ENCODE data around the gene WAPL.

Gene WAPL

DNA sequence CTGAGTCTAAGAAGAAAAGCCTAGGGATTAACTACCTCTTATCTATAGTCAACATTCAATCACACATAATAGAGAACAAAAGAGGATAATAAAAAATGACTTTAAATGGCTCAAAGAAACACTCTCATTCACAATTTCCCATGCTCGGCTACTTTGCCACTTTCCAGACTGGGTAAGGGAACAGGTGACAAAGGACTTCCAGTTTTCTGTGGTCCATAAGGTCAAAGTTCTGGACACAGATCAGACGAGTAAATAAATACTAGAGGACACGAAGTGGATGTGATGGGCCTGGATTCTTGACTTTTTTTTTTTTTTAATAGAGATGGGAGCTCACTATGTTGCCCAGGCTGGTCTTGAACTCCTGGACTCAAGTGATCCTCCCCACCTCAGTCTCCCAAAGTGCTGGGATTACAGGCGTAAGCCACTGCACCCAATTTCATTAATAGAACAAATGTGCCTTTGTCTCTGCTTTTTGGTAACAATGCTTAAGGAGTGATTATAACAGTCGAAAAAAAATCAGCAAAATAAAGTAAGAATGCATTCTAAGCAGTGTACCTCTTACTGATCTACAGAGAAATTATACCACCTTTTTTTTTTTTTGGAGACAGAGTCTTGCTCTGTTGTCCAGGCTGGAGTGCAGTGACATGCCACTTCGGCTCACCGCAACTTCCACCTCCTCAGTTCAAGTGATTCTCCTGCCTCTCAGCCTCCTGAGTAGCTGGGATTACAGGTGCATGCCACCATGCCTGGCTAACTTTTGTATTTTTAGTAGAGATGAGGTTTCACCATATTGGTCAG, 70.6 kb downstream of the WAPL start:
- DNase-seq: no peak

DNA sequence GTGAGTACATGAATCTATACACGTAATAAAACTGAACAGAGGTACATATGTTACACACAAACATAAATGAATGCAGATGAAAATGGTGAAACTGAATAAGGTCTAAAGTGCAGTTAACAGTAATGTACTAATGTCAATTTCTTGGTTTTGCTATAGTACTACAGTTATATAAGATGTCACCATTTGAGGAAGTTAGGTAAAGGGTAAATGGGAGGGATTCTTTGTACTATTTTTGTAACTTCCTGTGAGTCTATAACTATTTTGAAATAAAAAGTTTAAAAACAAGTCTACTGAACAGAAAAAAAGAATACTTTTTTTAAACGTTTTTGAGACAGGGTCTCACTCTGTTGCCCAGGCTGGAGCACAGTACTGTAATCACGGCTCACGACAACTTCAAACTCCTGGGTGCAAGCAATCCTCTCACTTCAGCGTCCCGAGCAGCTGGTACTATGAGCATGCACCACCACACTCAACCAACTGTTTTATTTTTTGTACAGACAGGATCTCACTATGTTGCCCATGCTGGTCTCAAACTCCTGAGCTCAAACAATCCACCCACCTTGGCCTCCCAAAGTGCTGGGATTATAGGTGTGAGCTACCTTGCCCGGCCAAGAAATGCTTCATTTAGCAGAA, 71.5 kb downstream of the WAPL start:
- no peak for DNase-seq

DNA sequence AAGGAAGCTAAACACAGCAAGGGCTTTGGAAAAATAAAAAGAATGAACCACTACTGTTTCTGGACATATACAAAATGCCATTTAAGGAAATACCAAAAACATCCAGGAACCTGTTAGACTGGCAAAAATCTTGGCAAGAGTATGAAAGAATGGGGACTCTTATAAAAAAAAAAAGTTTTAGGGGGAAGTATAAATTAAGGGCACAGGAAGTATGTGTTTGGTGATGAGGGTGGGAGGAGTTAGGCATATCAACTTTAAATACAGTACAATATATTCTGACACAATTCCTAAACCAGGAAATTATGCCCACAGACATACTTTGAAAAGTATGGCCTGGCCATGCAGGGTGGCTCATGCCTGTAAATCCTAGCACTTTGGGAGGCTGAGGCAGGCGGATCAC, 74.2 kb downstream of the WAPL start:
- no peak for DNase-seq

GRCh38 chr10:86446987-86447386, 74.6 kb downstream of the WAPL start:
- DNase-seq: no peak

GRCh38 chr10:86446440-86446839, 75.2 kb downstream of the WAPL start:
- DNase-seq: no peak

DNA sequence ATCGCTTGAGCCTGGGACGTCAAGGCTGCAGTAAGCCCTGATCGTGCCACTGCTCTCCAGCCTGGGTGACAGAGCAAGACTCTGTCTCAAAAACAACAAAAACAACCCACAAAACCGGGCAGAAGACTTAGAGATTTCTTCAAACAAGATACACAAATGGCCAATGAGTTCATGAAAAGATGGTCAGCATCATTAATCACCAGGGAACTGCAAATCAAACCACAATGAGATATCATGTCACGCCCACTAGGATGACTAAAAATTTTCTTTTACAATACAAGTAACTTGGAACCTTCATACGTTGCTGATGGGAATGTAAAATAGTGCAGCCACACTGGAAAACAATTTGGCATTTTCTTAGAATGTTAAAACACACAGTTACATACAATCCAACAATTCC, 77.7 kb downstream of the WAPL start:
- DNase-seq: no peak

GRCh38 chr10:86443069-86443468, 78.5 kb downstream of the WAPL start:
- no peak for DNase-seq

DNA sequence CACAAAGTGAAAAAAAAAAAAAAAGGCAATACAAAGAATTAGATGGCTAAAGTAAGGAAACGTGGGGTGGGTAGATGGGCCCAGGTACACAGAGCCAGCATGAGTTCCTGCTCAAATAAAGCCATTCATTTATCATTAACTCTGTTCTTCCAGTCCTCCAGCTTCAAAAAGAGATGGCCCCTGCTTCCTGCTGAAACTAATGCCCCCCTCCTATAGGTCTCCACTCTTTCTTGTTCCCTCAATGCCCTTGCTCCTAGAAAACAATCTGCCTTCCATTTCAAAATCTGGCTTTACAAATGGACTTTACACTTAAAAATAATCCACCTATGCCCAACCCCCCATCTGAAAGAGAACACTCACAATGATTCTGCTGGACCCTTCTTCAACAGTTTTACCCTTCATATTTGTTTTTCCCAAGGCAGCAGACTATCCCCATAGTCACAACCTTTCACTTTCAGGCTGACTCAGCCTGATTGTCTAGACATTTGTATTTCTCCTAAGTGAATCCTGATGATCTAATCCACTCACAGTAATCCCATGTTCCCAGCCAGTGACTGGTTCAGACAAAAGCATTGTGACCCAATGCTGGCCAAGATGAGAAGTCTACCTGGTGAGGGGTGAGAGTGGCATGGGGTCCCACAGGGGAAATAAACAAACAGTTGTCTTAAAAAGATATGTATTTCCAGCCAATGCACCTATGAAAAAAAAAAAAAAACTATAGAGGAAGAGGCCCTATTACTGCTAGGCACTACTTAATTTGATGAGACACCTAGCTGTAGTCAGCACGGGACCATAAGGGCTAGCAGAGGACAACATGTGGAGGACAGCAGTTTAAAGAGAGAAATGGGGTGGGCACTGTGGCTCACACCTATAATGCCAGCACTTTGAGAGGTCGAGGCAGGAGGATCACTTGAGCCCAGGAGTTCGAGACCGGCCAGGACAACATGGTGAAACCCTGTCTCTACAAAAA, 80.4 kb downstream of the WAPL start:
- DNase-seq: no peak

DNA sequence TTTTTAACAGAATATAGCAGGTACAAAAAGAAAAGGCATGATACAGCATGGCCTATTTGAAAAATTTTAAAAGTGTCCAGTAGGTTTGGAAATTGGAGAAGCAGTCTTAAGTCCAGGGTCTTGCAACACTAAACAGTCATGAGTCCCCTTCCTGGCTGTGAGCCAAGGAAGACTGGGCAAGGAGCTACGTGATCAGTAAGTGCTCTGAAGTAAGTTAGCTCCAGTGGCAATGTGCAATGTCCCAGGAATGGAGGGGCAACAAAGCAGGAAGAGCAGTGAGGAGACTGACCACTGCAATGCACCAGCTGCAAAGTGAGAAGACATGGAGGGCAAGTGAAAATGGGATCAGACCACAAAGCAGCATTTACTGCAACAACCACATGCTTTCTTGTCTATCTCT, 82.0 kb downstream of the WAPL start:
- DNase-seq: no peak

DNA sequence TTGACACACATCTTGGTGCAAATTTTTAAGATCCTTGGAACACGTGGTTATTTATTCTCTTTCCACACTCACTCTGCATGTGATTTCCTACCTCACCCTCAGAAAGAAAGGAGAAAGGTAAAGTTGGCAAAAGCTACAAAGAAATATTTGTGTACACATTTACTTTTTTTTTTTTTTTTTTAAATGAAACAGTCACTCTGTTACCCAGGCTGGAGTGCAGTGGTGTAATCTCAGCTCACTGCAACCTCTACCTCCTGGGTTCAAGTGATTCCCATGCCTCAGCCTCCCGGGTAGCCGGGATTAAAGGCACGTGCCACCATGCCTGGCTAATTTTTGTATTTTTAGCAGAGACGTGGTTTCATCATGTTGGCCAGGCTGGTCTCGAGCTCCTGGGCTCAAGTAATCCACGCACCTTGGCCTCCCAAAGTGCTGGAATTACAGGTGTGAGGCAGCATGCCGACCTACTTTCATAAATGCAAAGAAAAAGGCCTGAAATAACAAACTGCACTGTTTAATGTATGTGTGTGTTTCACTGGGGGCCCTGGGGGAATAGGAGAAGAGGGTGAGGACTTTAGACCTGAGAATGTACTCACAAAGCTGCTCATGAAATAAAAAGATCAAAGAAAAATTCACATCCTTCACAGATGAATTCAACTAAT, 83.4 kb downstream of the WAPL start:
- no peak for DNase-seq

DNA sequence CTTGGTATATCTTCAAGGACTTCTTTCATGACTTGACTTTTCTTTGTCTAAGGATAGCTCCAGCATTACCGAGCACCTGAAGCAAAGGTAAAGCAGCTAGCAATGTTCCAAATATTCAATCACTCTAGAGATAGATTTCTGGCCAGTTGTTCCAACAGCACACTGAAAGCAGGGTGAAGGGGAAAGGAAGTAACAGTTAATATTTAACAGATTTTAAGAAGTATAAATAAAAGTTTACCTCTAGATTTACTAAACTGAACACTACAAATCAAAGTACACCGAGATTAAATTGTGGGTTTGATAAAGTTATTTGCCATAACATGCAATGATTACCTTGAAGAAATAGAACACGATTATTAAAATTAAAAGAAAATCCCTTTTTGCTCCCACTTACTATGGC, 84.1 kb downstream of the WAPL start:
- no peak for DNase-seq

DNA sequence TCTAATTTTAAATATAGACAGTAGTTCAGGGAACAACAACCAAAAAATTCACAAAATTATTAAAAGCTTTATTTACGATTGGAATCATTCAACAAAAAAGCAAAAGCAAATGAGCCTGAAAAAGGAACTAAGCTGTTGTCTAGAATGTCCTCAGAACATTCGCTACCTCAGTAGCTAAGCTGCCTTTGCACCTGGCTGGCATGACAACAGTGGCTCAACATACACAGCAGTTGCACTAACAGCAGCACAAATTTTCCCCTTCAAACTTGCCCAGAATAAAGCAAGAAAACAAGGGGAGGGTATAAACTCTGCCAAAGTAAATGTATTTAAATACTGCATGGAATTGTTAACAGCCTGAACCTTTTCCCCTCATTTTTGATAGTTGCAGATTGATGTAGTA, 84.6 kb downstream of the WAPL start:
- DNase-seq: no peak

GRCh38 chr10:86434656-86435055, 86.9 kb downstream of the WAPL start:
- no peak for DNase-seq

DNA sequence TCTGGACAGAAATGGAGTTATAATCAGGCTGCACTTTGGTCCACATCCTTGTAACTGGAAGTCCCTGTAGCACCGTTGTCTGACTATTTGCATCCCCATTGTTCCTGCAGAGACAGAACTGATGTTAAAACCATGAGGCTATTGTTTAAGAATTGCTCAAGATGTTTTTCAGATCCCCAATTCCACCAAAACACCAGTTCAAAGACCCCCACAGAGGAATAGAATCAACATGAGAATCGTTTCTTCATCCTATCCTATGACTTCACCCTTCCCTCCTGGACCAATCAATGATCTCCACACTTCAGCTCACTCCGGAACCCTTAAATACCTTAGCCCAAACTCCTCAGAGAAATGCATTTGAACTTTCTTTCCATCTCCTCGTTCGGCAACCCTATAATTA, 97.9 kb downstream of the WAPL start:
- DNase-seq: no peak

DNA sequence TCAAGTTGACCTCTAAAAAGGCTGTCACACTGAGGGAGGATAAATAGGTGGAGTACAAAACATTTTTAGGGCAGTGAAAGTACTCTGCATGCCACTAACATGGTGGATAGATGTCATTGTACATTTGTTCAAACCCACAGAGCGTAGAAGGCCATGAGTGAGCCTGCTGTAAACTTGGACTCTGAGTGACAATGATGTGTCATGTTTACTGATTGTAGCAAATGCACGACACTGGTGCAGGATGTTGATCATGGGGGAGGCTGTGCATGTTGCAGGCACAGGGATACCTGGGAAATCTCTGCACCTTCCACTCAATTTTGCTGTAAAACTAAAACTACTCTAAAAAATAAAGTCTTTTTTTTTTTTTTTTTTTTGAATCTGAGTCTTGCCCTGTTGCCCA, 102.5 kb downstream of the WAPL start:
- DNase-seq: no peak

DNA sequence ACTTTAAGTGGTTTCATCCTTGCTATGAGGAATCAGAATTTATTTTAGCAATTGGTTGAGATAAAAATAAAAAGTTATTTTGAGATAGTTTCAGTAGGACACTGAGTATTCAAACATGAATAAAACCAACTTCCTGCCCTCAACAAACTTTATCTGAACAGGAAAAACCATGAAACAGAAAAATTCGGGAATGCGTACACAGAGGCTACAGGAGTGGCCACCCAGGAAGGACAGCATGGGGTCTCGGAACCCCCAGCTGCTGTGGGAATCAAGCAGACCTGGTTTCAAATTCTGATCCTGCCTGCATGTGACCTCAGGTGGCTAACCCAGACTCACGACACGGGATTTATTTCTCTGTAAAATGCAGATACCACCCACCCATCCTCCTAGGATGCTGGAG, 106.0 kb downstream of the WAPL start:
- no peak for DNase-seq

DNA sequence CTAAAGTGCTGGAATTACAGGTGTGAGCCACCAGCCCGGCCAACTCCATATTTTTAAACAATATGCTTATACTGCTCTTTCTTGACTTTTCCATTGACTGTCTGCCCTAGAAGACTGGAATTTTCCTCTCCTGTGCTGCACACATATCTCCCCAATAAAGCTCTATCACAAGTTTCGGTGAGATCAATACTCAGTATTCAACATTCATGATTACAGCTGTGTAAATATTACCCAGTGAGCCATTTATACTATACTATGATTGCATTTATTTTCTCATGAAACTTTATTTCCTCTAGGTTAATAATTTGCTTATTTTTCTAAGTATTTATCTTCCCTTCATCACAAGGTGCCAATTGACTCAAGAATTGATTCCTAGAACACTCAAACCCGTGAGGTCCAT, 106.5 kb downstream of the WAPL start:
- no peak for DNase-seq

DNA sequence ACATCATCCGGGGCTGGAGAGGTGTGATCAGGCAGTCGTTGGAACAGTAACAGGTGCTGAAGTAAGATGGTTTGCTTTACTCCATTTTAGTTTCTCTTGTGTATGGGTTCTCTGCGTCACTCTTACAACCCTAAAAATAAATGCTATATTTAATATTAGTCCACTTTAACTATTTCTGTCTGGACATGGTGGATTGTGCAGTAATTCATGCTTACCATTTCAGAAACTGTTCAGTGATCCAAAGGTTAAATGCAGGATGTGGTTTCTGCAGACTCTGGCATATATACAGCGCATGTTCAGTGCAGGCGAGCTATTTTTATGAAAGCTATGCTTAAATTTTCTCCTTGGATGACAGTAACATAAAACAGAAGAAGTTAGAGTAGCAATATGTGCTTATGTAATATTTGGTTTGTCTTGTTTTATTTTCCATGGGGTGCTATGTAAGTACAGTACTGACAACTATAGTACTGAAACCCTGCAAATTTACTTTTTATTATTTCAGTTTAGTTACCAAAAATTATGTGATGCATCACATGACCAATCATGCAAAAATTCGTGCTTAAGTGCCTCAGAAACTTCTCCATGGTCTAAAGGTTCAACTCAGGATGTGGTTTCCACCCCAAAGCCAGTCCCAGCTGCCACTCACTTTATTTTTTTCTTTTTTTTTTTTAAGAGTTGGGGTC, 108.4 kb downstream of the WAPL start:
- no peak for DNase-seq

GRCh38 chr10:86411852-86412560, 109.6 kb downstream of the WAPL start:
- no peak for DNase-seq

GRCh38 chr10:86411281-86411841, 110.2 kb downstream of the WAPL start:
- DNase-seq: no peak

DNA sequence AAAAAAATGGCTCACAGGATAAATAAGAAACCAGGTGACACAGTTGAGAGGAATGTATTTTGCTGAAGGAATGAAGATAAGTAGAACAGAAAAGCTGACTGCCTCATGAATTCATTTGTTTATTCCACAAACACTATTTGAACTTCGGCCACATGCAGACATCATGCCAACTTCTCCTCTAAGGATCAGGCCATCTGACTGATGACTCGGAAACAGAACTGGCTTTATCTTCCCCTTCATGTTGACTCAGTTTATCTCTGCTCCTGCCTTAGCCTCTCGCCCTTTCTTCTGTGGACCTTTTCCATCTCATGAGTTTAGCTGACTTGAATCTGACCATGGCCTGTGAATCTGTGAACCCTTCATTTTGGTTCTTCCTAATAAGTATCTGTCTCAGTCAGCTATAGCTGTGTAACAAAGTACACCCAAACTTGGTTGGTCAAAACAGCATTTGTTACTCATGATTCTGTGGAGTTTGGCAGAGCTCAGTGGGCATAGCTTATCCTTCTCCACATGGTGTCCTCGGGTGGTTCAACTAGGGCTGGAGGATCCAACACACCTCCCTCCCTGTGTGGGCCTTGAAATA, 111.0 kb downstream of the WAPL start:
- DNase-seq: no peak
